Mucosa of gallbladder (tissue), 1 donor: Measurements from ENCODE around the gene FAM228B. TPM values are rescaled to one million over a fixed set of nuclear protein-coding genes. Genes with fewer than 3 reads are reported as not detected.
"Not testable (repeated sequence)": the region's sequence is repeated elsewhere in the genome, so short reads cannot be mapped to it uniquely, and the experiment has no call there.

ENCODE experiments used
- DNase-seq: peaks from one replicate; pipeline ENCODE4 v3.0.0-alpha.2; 2020; ENCODE audit warnings: low spot score
- total RNA-seq: library from RNA; stranded (reverse); gene quantifications from one replicate; pipeline ENCODE4 v1.2.1, GENCODE V29; 2021
- donor health status: DM: no; HTN: no; CAD: no.

FAM228B gene
- total RNA-seq, 1 donor from 2014 or later = 23.2 TPM

DNA sequence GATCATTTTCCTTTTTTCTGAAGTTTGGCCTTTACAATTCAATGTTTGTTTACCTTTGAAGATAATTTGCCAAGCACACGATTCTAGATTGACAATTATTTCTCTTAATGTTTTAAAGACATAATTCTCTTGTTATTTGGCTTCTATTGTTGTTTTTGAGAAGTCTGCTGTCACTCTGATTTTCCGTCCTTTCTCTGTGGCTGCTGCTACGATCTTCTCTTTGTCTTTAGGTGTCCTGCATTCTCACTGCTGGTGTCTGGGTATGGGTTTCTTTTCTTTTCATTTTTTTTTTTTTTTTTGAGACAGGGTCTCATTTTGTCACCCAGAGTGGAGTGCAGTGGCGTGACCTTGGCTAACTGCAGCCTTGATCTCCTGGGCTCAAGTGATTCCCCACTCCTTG lies 36.4 kb downstream of the FAM228B start:
- no peak for DNase-seq

GRCh38 chr2:24160761-24161160 lies 37.5 kb downstream of the FAM228B start:
- DNase-seq = no peak

DNA sequence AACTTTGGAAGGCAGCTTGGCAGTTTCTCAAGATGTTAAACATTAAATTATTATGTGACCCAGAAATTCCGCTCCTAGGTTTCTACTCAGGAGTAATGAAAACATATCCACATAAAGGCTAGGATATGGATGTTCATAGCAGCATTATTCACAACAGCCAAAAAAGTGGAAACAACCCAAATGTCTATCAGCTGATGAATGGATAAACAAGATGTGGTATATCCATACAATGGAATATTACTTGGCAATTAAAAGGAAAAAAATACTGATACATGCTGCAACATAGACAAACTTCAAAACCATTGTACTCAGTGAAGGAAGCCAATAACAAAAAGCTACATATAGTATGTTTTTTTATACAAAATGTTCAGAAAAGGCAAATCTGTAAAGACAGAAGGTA lies 39.2 kb downstream of the FAM228B start:
- DNase-seq = no peak

- DNase-seq = no peak
Measured at GRCh38 chr2:24163186-24163585, 39.9 kb downstream of the FAM228B start.

DNA sequence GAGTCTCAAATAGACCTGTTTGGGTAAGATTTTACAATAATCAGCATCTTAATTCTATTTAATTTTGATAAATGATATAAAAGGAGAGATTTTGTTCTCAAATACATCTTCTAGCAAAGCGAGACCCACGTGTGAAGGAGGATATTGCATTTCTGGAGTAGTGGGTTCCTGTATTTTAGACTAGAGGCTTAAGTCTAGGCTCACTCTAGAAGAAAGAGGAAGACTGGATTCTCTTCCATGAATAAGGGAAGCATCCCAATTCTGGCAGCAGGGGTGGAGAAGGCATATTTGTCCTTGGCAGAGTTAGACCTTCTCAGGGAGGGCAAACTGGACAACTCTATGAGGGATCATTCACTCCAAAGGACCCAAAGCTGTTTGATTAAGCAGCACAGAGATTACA lies 40.3 kb downstream of the FAM228B start:
- no peak for DNase-seq

- no peak for DNase-seq
Measured at GRCh38 chr2:24164416-24164973, 41.2 kb downstream of the FAM228B start.

DNA sequence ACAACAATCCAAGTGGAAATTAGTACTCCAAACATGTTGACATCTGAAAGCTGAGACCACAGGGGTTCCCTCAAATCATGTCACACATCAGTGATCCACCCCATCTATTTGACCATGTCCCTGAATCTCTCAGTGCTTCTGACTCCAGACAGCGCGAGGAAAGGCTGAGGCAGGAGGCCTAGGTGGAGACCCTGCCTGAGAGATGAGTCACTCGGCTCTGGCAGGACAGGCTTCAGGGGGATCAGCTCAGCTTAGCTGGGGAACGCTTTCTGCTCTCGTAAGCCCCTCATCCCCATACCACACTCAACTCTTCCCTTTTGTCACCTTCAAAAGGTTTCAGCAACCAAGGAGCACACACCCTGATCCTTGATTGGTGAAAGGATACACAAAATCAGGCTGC lies 45.8 kb downstream of the FAM228B start:
- no peak for DNase-seq

DNA sequence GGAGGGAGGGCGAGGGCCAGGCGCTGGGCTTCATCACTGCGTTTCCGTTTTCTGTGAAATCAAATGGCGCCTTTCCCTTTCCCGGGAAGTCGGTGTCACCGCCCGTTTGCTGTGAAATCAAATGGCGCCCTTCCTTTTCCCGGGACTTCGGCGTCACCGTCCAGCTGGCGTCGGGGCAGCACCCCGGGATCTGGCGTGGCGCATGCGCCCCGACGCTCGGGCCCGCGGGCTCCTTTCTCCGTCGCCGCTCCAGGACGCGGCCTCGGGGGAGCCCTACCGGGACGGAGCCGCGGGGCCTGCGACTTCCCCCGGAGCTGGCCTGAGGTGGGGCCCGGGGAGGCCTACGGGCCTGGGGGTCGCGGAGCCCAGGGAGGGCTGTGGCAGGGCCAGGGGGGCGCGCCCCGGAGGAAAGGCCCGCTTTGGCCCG lies 51.6 kb downstream of the FAM228B start, which contains the start of gene FAM228A:
FAM228A (plus strand) TSS at position 203 of the 427 bp plus-strand sequence. CDS start 428 bp downstream, outside the sequence.
- no peak for DNase-seq

- DNase-seq = no peak
Measured at GRCh38 chr2:24175631-24176187, 52.4 kb downstream of the FAM228B start.

DNA sequence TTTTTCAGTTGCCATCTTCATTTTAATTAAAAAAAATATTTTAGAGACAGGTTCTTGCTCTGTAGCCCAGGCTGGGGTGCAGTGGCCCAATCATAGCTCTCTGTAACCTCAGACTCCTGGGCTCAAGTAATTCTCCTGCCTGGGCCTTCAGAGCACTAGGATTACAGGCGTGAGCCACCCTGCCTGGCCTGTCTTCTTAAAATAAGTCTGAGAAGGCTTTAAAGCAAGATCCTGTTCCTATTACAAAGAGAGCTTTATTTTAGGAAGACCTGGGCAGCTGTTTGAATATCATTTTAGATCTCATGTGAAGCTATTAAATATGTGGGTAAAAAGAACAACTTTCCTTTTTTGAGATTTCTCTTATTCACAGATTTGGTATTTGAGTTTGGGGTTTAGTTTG lies 53.1 kb downstream of the FAM228B start:
- no peak for DNase-seq

DNA sequence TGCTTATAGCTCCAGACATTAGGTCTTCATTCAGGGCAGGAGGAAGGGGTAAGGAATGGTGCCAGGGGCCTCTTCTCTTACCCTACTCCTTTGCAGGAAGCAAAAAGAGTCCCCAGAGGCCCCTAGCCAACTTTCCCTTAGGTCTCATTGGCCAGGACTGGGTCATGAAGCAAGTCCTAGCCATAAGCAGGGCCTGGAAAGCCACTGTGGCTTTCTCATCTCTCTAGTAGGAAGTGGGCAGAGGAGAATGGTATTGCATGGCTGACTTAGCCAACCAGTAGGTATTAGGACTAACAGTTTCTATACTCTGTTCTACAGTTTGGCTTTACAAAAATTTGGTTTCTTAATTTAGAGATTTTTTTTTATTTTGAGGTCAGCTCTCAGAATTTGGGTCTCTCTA lies 56.4 kb downstream of the FAM228B start:
- no peak for DNase-seq

DNA sequence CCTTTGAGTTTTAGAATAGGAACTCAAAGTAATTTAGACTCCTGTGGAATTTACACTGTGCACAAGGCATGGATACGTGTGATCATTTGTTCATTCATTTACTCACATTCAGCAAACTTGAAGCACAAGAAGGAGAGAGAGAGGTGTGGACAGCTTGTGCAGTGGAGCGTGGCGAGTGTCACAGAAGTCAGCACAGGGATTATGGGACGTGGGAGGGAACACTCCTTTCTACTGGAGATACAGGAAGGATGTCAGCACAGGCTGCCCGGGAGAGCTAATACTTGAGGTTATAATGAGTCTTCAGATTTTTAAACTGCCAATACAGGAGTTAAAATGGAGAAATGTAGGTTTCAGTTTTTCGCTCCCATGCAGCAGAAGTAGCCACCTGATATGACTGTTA lies 58.6 kb downstream of the FAM228B start:
- DNase-seq = no peak

- DNase-seq = no peak
Measured at GRCh38 chr2:24182507-24182906, 59.2 kb downstream of the FAM228B start.

- no peak for DNase-seq
Measured at GRCh38 chr2:24183366-24184069, 60.2 kb downstream of the FAM228B start.

GRCh38 chr2:24189551-24189950 lies 66.3 kb downstream of the FAM228B start:
- DNase-seq = no peak

DNA sequence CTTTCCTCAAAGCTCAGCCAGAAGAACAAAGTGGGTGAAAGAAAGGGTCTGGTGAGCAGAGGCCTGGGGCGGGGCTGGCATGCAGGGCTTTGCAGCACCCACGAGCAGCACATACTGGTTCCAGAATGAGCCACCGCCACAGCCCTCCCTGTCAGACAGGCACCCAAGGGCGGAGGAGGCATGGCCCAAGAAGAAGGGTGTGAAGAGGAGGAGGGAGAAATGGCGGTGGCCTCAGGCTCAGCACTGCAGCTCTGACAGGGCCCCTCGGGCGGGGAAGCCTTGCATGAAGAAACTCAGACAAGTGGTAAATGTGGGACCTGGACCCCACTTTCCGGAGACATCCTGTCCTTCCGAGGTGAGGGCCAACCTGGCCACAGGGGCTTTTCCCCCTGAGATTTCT lies 67.2 kb downstream of the FAM228B start:
- no peak for DNase-seq

DNA sequence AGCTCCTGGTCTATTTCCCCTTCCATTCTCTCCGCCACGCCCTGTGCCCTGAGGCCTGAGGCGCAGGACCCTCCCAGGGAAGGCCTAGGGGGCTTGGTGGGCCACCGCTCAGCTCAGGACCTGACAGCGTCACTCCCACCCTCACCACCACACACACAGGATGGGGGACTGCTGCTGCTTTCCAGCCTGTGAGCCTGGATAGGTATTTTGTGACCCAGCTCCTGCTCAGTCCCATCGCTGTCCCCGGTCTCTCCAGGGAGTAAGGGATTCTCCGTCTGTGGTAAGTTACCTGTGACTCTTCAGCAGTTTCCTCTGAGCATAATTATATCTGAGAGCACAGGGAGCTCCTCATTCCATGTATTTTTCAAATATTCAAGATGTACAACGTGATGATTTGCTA lies 67.9 kb downstream of the FAM228B start:
- no peak for DNase-seq

DNA sequence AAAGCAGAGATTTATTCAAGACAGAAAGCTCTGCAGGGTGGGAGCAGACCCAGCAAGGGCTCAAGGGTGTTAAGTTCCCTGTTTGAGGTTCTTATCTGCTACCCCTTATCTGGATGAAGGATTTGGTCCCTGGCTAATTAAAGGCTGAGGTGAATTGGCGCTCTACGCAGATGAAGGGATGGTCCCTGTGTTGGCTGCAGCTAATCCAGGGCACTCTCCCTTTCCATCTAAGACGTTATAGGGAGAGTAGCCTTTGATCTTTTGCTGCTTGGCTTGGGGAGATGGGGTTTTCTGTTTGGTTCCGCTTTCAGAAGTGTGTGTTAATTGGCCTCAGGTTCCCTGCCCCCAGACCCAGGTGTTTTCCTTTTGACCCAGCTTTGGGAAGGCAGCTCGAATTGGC lies 68.6 kb downstream of the FAM228B start:
- DNase-seq = no peak

- not testable (repeated sequence) for DNase-seq
Measured at GRCh38 chr2:24197213-24197612, 73.9 kb downstream of the FAM228B start.

DNA sequence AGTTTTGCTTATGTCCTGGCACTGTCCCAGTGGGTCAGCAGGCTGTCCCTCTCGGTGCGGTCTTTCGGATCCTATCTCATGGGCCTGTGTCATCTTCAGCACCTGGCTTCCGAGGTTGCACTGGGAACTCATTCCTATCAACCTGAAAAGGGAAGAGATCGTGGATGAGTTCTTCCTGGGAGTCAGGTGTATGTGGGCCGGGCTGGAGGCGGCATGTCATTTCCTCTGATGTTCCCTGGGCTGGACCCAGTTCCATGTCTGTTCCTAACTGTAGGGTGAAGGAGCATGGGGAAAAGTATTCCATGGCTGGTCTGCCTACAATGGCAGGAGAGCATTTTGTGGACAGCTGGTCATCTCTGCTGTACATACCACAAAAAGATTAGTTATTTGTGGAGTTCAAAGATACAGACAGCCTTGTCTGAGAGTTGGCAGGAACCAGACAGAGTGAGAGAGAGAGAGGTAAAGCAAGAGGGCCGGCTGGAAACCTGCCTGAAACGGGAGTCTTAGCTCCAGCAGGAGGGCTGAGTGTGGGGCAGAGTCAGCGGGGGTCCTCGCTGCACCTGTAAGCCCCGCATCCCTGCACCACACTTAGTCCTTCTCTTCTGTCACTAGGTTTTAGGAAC lies 76.8 kb downstream of the FAM228B start:
- no peak for DNase-seq

DNA sequence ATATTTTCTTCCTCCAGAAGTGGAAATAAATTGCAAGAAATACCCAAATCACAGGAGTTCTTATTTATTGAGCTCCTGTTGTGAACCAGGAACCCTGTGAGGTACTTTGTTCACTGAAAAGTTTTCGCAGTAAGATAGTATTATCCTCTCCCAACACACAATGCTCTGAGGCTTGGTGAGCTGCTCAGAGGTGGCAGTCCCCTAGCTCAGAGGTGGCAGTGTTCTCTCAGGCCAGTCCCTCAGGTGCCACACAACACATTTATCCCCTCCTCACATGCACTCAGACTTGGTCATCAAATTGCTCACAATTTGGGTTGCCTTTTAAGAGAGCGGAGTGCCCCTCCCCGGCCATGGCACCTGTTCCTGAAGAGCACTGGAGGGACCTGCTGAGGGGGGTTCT lies 77.5 kb downstream of the FAM228B start:
- DNase-seq = no peak

GRCh38 chr2:24203029-24203786 lies 79.9 kb downstream of the FAM228B start:
- no peak for DNase-seq
